CD4-positive, alpha-beta T cell treated with Interleukin-17A for 4 hours (primary cell): ENCODE measurements around the gene DPCD.

Experiments
- DNase-seq: peaks from one replicate; pipeline ENCODE4 v3.0.0-alpha.2; 2020; ENCODE audit warnings: mixed read lengths

The DPCD gene

GRCh38 chr10:101567165-101568006 is 20.7 kb upstream of the DPCD start:
- DNase-seq, result no peak

GRCh38 chr10:101568054-101568745 is 19.9 kb upstream of the DPCD start:
- DNase-seq, result no peak

GRCh38 chr10:101569323-101569621 is 18.8 kb upstream of the DPCD start:
- DNase-seq, result no peak

GRCh38 chr10:101569622-101570427 is 18.3 kb upstream of the DPCD start:
- peak; percentile 85 for DNase-seq

- DNase-seq, result no peak
Observed at GRCh38 chr10:101570428-101571270, 17.5 kb upstream of the DPCD start.

- DNase-seq, result no peak
Observed at GRCh38 chr10:101571271-101571925, 16.7 kb upstream of the DPCD start.

- DNase-seq, result no peak
Observed at GRCh38 chr10:101572126-101572525, 16.0 kb upstream of the DPCD start.

- no peak for DNase-seq
Observed at GRCh38 chr10:101572785-101573184, 15.3 kb upstream of the DPCD start.

- DNase-seq, result no peak
Observed at GRCh38 chr10:101573885-101574753, 14.0 kb upstream of the DPCD start.

GRCh38 chr10:101575091-101575490 is 13.0 kb upstream of the DPCD start:
- no peak for DNase-seq

GRCh38 chr10:101575580-101576210 is 12.4 kb upstream of the DPCD start:
- no peak for DNase-seq

- DNase-seq, result no peak
Observed at GRCh38 chr10:101576211-101576863, 11.8 kb upstream of the DPCD start.

GRCh38 chr10:101577121-101577871 is 10.8 kb upstream of the DPCD start:
- no peak for DNase-seq

- no peak for DNase-seq
Observed at GRCh38 chr10:101578192-101578591, 9.9 kb upstream of the DPCD start.

- DNase-seq, result no peak
Observed at GRCh38 chr10:101578803-101579515, 9.2 kb upstream of the DPCD start.

- no peak for DNase-seq
Observed at GRCh38 chr10:101579516-101579870, 8.6 kb upstream of the DPCD start.

GRCh38 chr10:101580486-101581399 is 7.4 kb upstream of the DPCD start:
- no peak for DNase-seq

GRCh38 chr10:101585841-101586240 is 2.3 kb upstream of the DPCD start:
- DNase-seq, result no peak
